SIG-M5 (cell line): Measurements from ENCODE around the gene DNAH6.
"Not testable (repeated sequence)": the region's sequence is repeated elsewhere in the genome, so short reads cannot be mapped to it uniquely, and the experiment has no call there.

Source experiments
- DNase-seq: peaks from one replicate; lab custom pipeline; 2025; lab: John Stamatoyannopoulos, UW

DNAH6 gene

GRCh38 chr2:84841577-84841976 lies 325.3 kb downstream of the DNAH6 start:
- no peak for DNase-seq

GRCh38 chr2:84844141-84844540 lies 327.8 kb downstream of the DNAH6 start:
- no peak for DNase-seq

- DNase-seq: no peak
Measured at GRCh38 chr2:84846041-84846663, 329.9 kb downstream of the DNAH6 start.

- DNase-seq: no peak
Measured at GRCh38 chr2:84846741-84847142, 330.4 kb downstream of the DNAH6 start.

GRCh38 chr2:84847326-84848050 lies 331.2 kb downstream of the DNAH6 start:
- no peak for DNase-seq

- DNase-seq: no peak
Measured at GRCh38 chr2:84849271-84849952, 333.1 kb downstream of the DNAH6 start.

GRCh38 chr2:84850471-84850870 lies 334.2 kb downstream of the DNAH6 start:
- DNase-seq: no peak

- DNase-seq: no peak
Measured at GRCh38 chr2:84851876-84852275, 335.6 kb downstream of the DNAH6 start.

GRCh38 chr2:84854850-84855249 lies 338.6 kb downstream of the DNAH6 start:
- no peak for DNase-seq

- DNase-seq: no peak
Measured at GRCh38 chr2:84855731-84856130, 339.4 kb downstream of the DNAH6 start.

- no peak for DNase-seq
Measured at GRCh38 chr2:84856787-84857186, 340.5 kb downstream of the DNAH6 start.

- DNase-seq: no peak
Measured at GRCh38 chr2:84857566-84857965, 341.3 kb downstream of the DNAH6 start.

- DNase-seq: no peak
Measured at GRCh38 chr2:84858123-84858522, 341.8 kb downstream of the DNAH6 start.

- DNase-seq: no peak
Measured at GRCh38 chr2:84858937-84859336, 342.6 kb downstream of the DNAH6 start.

GRCh38 chr2:84861539-84861938 lies 345.2 kb downstream of the DNAH6 start:
- DNase-seq: no peak

GRCh38 chr2:84862006-84862405 lies 345.7 kb downstream of the DNAH6 start:
- no peak for DNase-seq

GRCh38 chr2:84865181-84865783 lies 349.0 kb downstream of the DNAH6 start:
- no peak for DNase-seq

- no peak for DNase-seq
Measured at GRCh38 chr2:84866122-84866521, 349.8 kb downstream of the DNAH6 start.

- DNase-seq: not testable (repeated sequence)
Measured at GRCh38 chr2:84868327-84868726, 352.0 kb downstream of the DNAH6 start.
